ENCODE data around the gene EPB41L1.

EPB41L1 gene

DNA sequence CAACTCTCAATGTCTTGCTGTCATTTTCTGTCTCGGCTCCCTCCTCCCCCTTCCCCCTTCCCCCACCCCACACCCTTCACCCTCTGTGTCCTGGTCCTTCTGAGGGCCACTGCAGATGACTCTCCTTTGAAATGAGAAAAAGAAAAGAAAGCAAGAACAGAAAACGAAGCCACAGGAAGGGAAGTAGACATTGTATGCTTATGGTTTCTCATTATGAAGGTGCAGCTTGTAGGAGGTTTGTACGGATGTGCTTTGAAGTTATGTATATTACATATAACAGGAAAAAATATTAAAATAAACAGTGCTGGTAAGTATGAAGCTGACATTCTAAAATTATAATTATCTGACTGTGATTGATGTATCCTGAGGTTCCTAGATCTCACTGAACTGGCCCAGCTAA, 75.5 kb downstream of the EPB41L1 start:
- DNase-seq (ENCODE audit: low read depth), result no peak

DNA sequence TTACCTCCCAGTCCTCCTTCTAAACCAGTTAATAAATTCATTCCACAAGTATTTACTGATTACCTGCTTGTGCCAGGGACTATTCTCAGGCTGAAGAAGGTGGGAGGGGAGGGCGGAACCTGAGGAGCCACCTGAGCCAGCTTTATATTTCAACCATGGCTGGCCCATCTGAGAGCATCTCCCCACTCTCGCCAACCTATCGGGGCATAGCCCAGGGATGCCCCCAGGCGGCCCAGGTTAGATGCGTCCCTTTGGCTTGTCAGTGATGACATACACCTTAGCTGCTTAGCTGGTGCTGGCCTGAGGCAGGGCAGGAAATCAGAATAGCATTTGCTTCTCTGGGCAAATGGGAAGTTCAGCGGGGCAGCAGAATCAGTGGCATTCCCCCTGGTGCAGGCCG, 76.8 kb downstream of the EPB41L1 start:
- no peak for DNase-seq (ENCODE audit: low read depth)

GRCh38 chr20:36234771-36235320, 80.3 kb downstream of the EPB41L1 start:
- DNase-seq (ENCODE audit: low read depth), result no peak

- peak; percentile 55 for DNase-seq (ENCODE audit: low read depth)
Measured at GRCh38 chr20:36235892-36236785, 81.6 kb downstream of the EPB41L1 start, which contains the start of gene AAR2. Gene AAR2, plus strand, starts transcription at chr20:36236478. Its CDS starts 3,391 bp downstream, at chr20:36239869.

- DNase-seq (ENCODE audit: low read depth), result no peak
Measured at GRCh38 chr20:36236786-36237121, 82.2 kb downstream of the EPB41L1 start.

GRCh38 chr20:36237477-36237876, 82.9 kb downstream of the EPB41L1 start:
- no peak for DNase-seq (ENCODE audit: low read depth)

GRCh38 chr20:36238153-36238552, 83.6 kb downstream of the EPB41L1 start:
- no peak for DNase-seq (ENCODE audit: low read depth)

DNA sequence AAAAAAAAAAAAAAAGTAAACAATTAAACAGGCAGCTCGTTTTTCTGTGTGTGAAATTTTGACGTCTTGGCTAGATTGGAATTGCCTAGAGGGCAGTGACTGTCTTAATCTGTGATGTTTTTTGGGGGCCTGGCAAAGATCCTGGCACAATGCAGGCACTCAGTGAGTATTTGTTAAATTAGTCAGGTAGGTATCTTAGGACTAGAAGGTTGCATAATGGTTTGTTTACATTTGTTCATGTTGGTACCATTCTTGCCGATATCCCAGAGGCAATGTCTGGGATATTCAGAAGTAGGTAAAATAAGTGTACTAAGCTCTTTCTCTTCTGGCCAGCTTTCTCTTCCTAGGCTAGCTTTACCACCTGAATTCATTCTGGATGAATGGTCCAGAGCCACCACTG, 84.2 kb downstream of the EPB41L1 start:
- DNase-seq (ENCODE audit: low read depth), result no peak

GRCh38 chr20:36240076-36240475, 85.5 kb downstream of the EPB41L1 start:
- DNase-seq (ENCODE audit: low read depth), result no peak

DNA sequence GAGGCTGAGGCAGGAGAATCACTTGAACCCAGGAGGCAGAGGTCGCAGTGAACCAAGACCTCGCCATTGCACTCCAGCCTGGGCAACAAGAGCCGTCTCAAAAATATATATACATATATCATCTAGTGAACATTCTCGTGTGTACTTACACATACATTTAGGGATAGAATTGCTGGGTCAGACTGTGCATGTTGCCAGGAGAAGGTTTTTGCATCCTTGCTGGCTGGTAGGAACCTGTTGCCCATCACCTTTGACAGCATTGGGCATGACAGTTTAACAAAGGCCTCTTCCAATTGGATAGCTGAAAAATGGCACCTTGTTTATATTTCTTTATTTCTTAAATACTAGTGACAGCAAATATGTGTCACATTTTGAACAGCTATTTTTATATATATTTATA, 87.1 kb downstream of the EPB41L1 start:
- no peak for DNase-seq (ENCODE audit: low read depth)

- DNase-seq (ENCODE audit: low read depth), result no peak
Measured at GRCh38 chr20:36243726-36244125, 89.2 kb downstream of the EPB41L1 start.

DNA sequence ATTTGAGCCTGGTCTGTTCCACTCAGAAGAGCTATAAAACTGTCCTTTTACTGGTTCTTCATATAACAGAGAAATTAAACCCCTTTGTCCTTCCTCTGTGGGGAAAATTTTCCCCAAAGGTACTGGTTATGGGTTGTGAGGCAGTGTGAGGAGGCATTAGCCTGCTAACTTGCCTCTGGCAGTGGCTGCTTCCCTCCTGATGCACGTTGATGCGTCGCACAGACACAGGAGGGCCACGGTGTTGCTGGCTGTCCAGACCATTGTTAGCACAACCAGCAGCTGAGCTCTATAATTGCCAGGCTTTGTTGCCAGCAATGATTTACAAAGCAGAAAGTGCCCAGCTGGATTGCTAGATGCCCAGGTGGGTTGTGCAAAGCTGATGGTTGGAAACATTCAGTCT, 91.9 kb downstream of the EPB41L1 start:
- DNase-seq (ENCODE audit: low read depth), result no peak

GRCh38 chr20:36248836-36249235, 94.3 kb downstream of the EPB41L1 start:
- DNase-seq (ENCODE audit: low read depth), result no peak

DNA sequence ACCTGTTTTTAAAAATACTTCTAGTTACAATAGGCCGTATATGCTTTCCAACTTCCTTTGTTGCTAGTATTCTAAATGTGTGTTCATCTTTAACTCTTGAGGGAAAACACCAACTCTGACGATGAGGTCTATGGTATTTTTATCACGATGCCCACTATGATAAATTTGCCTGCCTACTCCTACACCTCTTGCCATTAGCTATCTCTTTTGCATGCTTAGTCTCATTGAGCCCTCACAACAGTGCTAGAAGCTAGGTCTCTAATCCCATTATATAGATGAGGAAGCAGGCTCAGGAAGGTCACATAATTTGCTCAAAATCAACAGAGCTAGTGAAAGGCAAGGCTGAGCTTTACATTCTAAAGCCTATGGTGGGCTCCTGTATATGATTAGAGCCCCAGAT, 94.9 kb downstream of the EPB41L1 start:
- DNase-seq (ENCODE audit: low read depth), result no peak

DNA sequence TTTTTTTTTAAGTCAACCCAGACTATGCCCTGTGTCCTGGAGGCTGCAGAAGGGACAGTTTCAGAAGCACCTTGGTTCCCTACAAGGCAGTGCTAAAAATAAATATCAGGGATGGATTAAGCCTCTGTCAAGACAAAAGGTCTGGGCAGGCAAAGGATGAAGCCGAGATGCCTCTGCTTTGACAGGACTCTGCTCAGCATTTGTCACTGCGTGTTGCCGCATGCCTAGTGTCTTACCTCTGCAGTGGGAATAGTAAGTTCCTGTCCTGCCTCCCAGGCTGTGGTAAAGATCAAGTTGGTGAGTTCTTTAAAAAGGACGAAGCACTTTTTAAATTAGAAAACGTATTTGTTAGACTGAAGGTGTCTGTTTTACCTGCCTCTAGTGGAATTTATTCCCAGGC, 96.9 kb downstream of the EPB41L1 start:
- DNase-seq (ENCODE audit: low read depth), result no peak

- no peak for DNase-seq (ENCODE audit: low read depth)
Measured at GRCh38 chr20:36252511-36252910, 98.0 kb downstream of the EPB41L1 start.

DNA sequence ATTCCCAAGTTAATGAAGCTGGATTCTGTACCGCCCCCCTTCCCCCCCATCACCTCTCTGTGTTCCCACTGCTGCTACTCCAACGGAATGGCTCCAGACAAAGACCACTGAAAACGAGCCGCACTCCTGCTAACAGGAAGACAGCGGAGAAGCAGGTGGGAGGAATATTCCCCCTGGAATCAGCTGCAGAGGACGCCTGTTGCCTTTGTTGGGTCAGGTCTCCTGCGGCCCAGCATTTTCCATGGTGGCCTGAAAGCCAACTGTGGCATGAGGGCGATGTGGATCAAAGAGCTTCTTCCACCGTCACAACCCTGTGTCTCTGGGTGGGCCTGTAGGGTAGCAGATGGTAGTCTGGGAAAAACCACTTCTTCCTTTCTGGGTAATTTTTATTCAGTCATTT, 98.5 kb downstream of the EPB41L1 start:
- DNase-seq (ENCODE audit: low read depth), result no peak

DNA sequence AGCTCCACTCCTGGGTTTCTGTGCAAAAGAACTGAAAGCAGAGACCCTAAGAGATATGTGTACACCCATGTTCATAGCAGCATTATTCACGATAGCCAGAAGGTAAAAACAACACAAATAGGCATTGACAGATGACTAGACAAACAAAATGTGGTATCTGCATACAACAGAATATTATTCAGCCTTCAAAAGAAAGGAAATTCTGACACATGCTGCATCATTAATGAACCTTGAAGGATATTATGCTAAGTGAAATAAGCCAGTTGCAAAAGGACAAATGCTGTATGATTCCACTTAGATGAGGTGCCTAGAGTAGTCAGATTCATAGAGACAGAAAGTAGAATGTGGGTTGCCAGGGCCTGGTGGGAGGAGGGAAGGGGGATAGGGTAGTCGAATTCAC, 99.5 kb downstream of the EPB41L1 start:
- DNase-seq (ENCODE audit: low read depth), result no peak

GRCh38 chr20:36255445-36255844, 100.9 kb downstream of the EPB41L1 start:
- no peak for DNase-seq (ENCODE audit: low read depth)

GRCh38 chr20:36259177-36260061, 104.9 kb downstream of the EPB41L1 start:
- no peak for DNase-seq (ENCODE audit: low read depth)

GRCh38 chr20:36260316-36260715, 105.8 kb downstream of the EPB41L1 start:
- no peak for DNase-seq (ENCODE audit: low read depth)

- no peak for DNase-seq (ENCODE audit: low read depth)
Measured at GRCh38 chr20:36261389-36262105, 107.0 kb downstream of the EPB41L1 start.
